HG03280 (cell line): Measurements from ENCODE around the gene ZNF324.

ENCODE experiments used
- ATAC-seq: cut with Tn5 transposase; IDR thresholded peaks from one replicate; pipeline ENCODE4 v1.9.1; 2021; ENCODE audit warnings: mild to moderate bottlenecking, moderate library complexity; ENCODE audit not compliant: unreplicated experiment

ZNF324 gene

GRCh38 chr19:58520257-58520599 lies 53.3 kb downstream of the ZNF324 start:
- no peak for ATAC-seq

GRCh38 chr19:58521651-58522050 lies 54.8 kb downstream of the ZNF324 start:
- no peak for ATAC-seq

GRCh38 chr19:58522709-58523108 lies 55.8 kb downstream of the ZNF324 start:
- no peak for ATAC-seq
